AG08395 (cell line): ENCODE results near the gene RCN1.
A peak's percentile ranks its signal among the peaks of the same experiment; 100 is the strongest.
"Not testable (repeated sequence)": the region's sequence is repeated elsewhere in the genome, so short reads cannot be mapped to it uniquely, and the experiment has no call there.

ENCODE experiments used
- DNase-seq: peaks from one replicate; pipeline ENCODE4 v3.0.0; 2012; ENCODE audit warnings: mixed read lengths, low spot score

Gene RCN1

DNA sequence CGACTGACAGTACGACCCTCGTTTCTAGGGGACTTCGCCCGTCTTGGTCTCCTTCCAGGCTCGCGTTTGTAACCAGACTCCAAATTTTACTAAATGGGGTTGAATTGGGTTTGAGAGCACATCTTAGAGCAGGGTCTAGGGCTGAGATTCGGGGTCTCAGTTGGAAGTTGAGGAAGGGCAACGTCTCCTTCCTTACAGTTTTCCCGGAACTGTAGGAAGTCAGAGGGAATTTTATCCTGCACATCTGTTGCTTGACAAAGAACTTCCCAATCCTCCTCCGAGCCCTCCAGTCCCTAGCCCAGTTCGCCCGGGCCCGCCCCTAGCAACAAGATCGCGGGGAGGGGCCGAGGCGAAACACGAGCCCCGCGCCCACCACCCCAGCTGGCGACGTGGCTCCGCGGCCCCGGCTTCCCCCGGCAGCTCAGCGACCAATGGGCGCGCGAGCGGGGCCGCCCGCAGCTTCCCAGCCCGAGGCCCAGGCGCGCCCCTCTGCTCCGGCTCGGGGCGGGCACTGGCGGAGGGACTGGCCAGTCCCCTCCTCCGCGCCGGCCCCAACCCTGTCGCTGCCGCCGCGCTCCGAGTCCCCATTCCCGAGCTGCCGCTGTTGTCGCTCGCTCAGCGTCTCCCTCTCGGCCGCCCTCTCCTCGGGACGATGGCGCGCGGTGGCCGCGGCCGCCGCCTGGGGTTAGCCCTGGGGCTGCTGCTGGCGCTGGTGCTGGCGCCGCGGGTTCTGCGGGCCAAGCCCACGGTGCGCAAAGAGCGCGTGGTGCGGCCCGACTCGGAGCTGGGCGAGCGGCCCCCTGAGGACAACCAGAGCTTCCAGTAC lies at the start of gene RCN1:
Gene RCN1, plus strand, starts transcription at position 530 of the 826 bp plus-strand sequence. Its CDS starts 123 bp downstream, at position 653.
- DNase-seq: peak; percentile 85

DNA sequence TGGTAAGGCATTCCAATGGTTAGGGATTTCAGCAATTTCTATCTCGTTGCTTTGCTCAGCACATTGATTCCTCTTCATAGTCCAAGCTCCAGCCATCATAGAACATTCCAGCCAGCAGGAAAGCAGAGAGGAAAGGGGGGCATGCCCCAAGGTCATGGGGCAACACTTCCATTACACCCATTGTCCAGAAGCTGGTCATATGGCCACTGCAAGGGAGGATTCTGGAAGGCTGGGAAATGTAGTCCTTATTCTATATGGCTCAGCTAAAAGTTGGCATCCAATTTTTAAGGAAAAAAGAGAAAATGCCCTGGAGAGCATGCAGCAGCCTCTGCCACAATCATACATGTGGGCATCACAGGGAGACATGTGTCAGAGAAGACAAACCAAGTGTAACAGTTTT lies 47.1 kb upstream of the RCN1 start:
- DNase-seq: no peak

DNA sequence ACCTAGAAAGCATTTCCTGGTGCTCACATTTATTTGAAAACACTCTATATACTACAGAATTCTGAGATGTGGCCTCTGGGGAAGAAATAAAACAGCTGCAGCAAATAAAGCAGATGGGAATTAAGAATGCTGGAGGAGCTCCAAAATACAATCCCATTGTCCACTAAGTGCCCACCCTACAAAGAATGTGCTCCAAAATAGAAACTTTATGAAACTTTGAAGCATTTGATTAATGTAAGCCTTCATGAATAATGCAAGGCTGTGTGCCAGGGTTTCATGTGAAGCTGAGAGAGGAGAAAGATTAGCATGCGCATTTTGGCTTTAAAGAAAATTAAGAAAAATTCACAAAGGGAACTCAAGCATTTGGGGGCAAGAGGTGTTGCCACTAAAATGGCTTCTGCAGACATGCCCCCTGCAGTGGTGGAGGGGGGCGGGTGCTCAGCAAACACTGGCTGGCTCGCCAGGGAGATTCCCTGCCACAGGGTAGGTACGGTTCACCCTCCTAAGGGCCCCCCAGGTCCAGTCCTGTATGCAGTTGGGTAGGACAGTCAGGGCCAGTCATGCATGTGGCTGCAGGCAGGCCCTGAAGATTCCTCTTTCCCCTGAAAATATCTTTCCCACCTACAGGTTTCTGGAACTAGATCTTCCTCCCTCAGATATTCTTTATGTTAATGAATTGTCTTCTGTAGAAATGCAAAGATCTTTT lies 46.6 kb upstream of the RCN1 start:
- DNase-seq: no peak

DNA sequence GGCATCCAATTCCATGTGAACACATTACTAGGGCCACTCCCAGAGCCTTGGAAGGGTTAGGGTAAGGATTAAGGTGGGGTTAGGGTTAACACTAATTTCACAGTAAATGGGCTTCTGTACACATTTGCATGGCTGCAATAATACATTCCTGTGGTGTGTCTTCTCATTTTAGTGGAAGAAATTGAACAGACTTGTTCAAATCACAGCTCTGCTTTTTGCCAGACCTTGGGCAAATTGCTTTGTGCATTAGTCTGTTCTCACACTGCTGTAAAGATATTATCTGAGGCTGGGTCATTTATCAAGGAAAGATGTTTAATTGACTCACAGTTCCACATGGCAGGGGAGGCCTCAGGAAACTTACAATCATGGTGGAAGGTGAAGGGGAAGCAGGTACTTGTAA lies 45.4 kb upstream of the RCN1 start:
- DNase-seq: no peak

DNA sequence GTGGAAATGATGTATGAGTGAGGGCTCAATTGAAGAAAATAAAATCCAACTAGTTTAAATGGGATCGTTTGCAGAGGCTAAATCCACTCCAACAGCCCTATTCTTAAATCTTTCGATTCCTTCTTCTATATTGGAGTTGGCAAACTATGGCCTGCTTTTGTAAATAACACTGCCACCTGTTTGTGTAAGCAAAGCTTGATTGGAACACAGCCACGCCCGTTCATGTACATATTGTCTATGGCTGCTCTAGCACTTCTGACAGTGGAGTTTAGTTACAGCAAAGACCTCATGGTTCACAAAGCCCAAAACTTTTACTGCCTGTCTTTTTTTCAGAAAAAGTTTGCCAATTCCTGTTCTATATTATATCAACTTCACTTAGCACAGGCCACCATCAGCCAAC lies 40.6 kb upstream of the RCN1 start:
- no peak for DNase-seq

DNA sequence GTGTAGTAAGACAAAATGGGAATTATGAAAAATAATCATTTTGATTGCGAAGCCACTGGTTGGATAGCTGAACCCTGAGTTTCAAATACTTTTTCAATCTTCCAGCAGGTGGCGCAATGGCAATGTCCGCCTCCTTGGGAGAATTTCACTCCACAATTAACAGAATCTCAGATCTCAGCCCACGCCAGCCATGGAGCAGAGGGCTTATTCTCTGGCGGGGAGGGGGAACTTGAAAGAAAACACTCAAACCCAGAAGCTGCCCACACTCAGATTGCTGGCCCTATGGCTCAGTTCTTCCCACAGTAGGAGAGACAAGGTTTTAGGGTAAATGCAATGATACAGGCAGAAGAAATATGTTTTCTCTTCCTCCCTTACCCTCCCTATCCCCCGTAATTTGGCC lies 38.7 kb upstream of the RCN1 start:
- peak; percentile 68 for DNase-seq

DNA sequence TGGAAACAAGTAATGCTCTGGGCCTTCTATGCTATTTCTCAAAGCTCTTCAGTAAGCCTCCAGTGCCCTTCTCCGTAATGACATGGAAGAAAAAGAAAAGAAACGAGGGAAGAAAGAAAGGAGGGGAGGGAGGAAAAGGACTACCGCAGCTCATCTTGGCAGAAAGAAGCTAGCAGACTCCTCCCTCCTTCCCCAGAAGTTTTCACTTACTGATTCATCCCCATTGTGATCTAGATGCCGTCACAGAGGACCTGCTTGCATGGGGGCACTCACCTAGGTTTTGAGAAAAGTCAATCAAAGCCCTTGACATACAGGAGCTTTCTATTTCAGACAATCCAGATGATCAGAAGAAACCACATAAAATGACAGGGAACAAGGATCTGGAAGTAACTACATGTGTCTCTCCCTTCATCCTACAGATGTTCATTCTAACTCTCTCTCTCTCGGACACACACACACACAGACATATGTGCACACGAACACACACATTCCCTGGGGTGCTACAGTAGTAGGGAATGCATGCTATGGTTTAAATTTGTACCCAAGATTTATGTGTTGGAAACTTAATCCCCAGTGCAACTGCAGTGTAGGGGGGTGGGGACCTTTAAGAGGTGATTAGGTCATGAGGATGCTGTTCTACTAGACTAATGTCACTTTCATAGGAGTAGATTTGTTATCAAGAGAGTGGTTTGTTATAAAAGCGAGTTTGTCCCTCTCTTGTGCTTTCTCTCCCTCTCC lies 37.6 kb upstream of the RCN1 start:
- DNase-seq: peak; percentile 64

DNA sequence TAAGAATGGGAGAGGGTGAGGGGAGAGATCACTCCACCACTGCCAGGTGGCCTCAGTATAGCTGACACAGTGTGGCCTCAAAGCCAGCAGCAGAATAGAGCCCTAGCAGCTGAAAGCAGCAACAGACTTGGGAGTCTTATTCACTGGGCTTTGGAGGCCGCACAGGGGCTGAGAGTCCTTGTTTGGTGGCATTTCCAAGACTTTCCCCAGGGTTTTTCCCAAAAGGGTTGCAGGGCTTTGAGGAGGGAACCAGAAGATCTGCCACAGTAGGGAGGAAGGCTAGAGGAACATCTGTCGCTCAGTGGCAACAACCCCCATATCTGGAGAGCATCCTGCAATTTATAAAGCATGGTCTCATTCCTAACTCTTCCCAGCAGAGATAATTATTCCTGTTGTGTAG lies 35.0 kb upstream of the RCN1 start:
- no peak for DNase-seq

DNA sequence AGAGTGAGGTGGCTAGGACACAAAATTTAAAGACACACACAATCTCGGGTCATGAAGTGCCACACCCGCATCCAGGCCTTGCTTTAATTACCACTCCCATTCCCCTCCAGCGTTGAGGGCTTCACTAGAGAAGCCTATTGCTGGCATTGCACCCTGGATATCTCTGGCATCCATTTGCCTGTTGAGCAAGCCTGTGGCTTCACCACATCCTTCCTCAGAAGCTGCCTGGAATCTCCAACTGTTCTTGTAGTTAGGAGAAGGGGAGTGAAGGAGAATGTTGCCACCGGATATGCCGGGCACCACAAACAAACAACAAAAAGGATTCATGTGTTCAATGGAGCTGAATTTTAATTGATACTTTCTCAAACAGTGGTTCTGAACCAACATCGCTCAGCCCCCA lies 34.4 kb upstream of the RCN1 start:
- peak; percentile 92 for DNase-seq

DNA sequence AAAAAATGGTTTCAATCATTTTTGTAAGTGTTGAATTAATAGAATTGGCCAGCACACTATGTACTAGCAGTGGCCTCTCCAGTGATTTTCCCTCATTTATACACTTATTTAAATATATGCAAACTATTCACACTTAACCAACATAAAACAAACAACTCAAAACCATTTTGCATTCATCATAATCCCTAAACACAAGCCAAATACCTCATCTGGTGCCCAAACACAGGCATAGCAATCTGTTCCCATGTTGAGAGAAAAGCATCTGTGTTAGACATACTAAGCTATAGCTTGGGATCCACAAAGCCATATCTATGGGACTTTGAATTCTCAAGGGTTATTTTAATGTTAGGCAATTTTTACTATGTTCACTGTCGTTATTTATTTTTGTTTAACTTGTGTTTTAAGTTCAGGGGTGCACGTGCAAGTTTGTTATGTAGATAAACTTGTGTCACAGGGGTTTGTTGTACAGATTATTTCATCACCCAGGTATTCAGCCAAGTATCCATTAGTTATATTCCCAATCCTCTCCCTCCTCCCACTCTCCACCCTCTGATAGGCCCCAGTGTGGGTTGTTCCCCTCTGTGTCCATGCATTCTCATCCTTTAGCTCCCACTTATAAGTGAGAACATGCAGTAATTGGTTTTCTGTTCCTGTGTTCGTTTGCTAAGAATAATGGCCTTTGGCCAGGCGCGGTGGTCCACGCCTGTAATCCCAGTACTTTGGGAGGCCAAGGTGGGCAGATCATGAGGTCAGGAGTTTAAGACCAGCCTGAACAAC lies 31.0 kb upstream of the RCN1 start:
- no peak for DNase-seq

DNA sequence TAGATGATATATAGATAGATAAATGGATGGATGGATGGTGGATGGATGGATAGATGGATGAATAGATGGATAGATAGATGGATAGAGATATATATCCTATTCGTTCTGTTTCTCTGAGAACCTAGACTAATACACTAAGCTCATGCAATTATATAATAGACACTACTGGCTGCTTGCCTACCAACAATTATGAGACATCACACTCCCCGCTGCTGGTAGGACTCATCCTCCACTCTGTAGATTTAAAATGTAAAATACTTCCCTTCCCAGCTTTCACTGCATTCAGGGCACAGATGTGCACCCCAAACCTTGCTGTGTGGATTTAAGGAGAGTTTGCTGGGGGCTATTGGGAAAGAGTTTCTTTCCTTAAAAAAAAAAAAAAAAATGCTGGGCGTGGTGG lies 28.3 kb upstream of the RCN1 start:
- no peak for DNase-seq

DNA sequence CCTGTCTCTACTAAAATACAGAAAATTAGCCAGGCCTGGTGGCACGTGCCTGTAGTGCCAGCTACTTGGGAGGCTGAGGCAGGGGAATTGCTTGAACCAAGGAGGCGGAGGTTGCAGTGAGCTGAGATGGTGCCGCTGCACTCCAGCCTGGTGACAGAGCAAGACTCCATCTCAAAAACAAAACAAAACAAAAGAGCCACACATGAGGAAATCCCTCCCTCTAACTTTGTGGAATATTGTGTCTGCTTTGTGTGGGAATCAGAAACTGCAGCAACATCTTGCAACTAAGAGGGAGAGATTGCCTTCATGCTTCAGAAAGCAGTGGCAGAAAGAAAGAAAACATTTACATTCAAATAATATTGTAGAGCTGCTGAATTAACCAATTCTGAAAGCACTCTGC lies 27.8 kb upstream of the RCN1 start:
- DNase-seq: not testable (repeated sequence)

DNA sequence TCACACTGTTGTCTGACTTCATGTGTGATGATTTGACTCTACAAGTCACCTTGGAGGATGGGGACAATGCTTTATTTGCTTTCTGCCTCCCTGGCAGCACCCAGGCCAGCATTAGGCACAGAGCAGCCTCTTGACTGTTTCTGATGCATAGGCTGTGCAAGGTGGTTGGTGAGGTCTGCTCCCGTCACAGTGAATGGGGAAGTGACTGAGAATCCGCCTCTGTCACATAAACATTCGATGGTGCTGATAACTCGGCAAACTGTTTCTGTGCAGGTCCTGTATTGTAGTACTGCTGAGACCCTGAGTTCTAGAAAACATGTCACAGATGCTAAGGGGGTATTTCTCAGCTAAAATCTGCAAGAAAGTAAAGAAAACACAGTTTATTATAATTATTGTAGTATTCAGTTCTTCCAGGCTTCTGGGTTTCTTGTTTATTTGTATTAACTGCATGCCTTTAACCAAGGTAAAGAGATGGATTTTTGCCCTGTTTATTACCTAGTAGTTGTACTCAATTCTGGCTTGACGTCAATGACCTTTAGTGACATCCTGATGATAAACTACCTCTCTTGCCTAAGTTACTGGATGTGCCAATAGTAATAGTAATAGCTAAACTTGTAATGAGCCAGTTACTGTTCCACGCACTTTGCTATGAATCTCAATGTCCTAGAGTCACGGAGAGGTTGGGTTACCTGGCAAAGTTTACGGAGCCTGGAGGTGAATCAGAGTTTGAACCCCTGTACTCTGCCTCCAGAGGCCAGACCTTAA lies 24.8 kb upstream of the RCN1 start:
- no peak for DNase-seq

DNA sequence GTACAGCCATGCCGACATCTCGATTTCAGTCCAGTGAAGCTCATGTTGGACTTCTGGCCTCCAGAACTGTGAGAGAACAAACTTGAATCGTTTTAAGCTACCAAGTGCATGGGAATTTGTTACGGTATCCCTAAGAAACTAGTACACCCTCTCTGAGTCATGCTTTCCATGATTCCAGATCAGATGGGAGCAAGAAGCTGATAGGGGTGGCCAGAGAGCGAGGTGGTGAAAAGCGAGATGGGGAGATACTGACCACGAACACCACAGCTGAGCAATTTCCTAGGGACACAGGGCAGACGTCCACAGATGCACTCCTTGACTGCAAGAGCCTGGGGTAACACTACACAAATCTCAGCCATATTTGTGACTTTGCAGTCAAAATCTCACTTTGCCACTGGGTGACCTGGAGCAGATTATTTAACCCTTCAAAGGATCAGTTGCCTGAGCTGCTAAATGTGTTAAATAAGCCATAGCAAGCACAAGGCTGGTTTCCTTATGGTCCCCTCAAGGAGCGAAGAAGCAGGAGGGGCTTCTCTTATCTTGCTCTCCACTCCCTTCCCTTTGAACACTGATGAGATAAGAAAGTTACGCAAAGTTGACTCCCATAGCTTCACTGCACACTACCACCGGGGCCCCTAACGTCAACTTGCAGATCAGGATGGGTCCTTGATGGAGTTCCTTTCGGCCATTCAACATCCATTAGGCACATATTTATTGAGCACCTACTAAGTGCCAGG lies 22.6 kb upstream of the RCN1 start:
- DNase-seq: peak; percentile 27

DNA sequence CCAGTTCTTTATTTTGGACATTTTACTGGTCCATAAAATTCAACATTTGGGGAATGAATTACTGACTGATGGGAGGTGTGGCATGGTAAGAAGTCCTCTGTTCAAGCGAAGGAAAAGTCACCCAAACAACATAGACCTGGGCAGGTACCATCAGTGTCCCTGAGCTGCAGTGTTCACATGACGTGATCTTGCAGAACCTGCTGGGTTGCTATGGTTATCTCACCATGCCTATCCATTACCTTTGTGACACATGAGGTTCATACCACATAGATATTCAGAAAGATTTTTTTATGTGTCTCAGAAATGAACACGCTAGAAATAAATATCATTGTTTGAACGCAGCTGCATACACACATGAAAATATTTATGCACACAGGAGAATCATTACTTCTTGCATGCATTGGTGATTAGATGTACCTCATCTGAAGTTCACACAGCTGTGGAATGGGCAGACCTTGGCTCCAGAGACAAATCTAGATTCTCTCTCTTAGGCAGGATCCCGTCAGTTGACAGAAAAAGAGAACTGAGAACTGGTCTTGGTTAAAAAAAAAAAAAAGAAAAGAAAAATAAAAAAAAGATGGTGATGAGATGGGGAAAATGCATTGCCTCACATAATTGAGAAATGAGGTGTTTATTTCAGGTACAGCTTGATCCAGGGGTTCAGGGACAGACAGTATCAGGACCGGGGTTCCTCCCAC lies 21.4 kb upstream of the RCN1 start:
- no peak for DNase-seq

DNA sequence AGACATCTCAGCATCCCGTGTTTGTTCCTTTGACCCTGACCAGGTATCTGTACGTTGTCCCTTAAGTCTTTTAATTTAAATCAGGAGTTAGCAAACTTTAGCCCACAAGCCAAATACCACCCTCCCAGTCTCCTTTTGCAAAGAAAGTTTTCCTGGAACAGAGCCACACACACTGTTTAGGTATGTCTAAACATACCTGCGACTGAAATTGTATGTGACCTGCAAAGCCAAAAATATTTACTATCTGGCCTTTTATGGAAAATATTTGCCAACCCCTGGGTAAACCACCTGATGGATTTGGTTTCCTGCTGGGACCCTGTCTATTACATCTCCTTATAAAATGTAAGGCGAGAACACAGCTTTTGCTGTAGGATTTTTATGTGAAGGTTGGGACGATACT lies 20.2 kb upstream of the RCN1 start:
- DNase-seq: no peak

DNA sequence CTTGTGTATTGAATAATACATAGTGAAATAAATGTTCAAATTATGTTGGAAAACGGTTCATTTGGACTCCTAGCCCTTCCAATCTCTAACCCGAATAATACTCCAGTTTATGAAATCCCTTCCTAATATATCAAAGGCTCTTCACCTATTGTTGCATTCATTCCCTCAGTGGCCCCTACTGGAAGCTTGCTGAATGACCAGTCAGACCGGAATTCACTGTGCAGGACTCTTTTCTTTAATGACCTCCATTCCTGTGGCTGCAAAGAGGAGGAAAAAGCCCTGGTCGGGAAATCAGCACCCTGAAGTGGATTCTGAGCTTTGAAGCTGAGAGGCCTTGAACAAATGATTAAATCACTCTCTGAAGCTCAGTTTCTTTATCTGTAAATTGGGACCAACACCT lies 19.1 kb upstream of the RCN1 start:
- peak; percentile 86 for DNase-seq

DNA sequence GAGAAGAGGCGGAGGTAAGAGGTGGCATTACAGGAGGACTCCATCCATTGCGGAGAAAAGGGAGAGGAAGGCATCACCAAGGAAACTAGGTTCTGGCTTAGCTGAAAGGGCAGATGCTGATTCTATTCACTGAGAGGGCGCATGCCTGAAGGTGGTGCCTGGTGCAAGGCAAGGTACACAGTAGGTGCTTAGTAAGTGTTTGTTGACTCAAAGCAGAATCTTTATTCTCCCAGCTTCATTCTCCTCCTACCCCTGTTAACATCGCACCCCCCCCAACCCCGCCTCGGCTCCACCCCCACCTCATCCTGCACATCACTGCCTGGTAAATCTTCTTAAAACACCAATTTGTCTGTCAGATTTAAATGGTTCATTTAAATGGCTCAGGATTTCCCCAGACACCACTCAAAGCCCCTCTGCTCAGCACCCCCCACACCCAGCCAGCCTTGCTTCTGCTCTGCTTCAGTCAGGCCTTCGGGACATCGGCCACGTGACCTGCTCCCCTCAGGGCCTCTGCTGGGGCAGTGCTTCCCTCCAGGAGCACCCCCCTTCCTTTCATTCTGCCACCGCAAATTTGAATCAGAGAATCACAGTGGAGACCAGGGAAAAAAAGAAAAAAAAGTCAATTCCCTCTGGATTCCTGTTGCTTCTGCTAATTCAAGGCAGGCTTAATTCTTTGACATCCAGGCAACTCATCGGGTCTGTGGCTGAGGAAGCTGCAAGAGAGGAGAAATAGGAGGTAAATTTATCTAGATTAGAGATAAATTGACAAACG lies 17.8 kb upstream of the RCN1 start:
- DNase-seq: no peak

DNA sequence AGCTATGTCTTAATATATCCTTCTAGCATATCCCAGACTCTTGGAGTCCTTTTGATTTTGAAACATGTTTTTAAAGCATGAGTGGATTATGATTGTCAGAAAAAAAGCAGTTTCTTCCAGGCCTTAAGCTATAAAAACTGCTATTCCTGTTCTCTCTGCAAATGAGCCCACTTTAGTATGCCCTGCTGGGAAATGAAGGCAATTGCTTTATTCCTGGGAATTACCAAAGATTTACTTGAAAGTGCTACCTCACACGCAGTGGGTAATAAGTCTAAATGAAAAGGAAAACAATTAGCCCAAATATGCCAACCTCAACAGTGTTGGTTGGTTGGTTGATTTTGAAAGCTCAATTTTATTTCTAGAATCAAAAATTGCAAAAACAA lies 17.2 kb upstream of the RCN1 start:
- DNase-seq: no peak
